Activated T-helper 1 cell treated with anti-CD3 and anti-CD28 coated beads, Interleukin-2, amount 50 U/mL, for 16 hours (primary cell): ENCODE results near the gene LIFR.

ENCODE experiments used
- DNase-seq, 2 donors: peaks; one replicate each; pipeline ENCODE4 v3.0.0-alpha.2; 2020; ENCODE audit warnings: low read depth in 1 of 2, low spot score in 1 of 2

LIFR gene

DNA sequence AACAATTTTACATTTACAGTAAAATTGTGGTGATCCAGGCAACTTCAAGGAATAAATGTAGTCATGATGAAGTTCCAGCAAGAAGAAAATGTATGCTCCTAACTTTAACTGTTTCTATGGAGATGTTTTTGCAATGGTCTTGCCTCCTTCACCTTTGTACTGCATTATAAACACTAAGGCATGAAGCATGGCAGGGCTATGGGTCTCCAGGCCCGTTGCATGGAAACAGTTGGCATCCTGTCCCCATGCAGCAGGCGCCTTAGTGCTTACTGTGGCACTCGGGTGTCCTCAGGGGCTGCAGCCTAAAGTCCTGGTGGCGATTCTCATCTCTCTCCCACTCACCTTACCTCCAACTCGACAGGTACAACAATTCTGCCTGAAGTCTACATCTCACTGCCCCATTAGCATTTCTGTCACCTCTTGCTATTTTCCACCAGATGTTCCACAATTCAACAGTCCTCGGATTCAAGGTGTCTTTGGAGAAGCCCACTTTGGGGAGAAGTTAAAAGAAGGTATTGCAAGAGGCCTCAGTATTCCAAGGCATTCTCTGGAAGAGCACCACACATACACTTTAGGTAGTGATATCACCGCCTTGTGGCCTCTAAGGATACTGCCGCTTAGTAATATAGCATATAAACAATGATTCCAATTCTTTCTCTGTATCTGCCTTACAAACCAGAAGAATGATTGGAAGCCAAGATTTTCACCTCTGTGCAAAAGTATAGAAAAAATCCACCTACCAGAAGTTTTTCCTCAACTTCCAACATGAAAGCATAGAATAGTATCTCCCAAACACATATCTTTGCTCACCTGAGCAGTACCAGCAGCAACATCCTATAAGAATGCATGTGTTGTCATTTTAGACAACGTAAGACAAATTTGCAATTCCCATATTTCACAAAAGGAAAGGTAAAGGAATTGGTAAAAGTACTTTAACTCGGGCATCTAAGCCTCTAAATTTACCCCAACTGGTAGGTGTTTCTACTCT is 5.1 kb downstream of the LIFR start:
- no peak for DNase-seq

DNA sequence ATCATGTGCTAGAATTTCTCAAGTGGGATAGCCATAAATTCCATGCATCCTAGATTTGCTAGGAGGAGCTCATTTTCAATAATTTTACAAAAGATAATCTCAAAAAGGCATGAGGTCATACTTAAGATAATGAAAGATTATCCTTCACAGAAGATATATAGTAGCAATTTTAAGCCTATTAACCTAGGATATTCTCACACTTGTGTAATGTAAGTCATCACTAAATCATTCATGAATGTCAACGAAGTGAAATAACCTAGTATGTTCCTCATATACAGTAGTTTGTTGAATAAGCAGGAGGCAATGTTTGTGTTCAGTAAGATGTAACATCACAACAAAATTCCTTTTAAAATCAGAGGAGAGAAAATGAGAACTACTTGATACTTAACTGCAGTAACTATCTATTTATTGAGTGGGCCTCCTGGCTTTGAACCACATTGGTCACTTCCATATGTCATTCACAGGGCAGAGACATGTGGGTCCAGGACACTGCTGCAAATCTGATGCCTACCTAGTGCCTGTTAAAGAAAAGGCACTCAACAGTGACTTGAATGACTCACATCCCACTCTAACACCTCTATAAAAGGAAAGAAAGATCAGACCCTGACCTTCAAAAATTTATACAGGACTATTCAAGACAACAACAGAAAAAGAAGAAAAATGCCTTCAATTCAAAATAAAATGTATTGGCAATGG is 8.2 kb downstream of the LIFR start:
- DNase-seq = no peak

DNA sequence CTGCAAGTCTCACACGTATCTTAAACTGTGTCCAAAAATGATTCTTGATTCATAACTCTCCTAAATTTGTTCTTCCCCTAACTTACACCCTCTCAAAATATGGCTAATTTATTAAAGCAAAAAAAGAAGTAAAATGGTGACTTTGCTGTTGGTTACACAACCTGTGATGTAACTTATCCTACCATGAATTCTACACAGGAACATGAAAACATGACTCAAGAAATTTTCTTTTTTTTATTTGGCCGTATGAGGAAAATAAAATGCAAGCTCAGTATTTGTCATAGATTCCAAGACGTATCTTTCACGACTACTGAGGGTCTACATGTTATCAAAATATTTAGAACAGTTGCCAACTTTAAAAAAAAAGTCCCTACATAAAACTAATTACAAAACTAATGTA is 9.2 kb downstream of the LIFR start:
- DNase-seq = no peak

DNA sequence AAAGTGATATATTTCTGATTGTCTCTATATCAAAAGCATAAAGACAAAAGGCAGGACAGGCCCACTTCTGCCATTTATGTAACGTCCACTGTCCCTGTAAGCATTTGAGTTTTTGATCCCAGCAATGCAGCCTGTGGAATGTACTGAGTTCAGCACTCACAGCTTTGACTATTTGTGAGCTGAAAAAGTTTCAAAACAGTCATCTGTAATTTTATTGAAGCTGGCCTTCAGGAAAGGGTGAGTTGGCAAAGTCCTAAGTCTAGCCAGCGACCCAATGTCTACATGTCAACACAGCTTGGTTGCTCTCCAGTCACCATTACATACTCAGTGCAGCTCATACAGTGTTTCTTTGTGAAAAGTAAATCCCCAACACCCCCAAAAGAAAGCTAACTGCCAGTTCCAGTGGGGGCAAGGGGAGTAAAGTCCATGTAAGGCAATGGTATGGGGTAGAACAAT is 9.7 kb downstream of the LIFR start:
- DNase-seq = no peak

GRCh38 chr5:38543886-38544285 is 12.6 kb downstream of the LIFR start:
- no peak for DNase-seq

DNA sequence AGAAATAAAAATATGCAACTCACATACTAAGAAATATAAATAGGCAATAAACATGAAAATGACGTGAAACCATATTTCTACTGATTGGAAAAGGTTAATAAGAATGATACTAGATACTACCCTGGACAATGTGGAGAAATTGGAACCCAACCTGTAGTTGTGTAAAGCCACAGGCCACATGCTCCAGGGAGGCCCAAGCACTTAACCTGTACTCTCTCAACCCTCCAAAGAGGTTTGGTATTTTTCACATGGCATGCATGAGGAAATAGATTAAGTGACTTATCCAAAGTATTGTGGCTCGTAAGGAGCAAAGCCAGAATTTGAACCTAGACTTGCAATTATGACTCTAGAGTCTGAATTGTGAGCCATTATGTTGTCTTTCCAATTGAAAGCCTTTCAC is 13.4 kb downstream of the LIFR start:
- no peak for DNase-seq

DNA sequence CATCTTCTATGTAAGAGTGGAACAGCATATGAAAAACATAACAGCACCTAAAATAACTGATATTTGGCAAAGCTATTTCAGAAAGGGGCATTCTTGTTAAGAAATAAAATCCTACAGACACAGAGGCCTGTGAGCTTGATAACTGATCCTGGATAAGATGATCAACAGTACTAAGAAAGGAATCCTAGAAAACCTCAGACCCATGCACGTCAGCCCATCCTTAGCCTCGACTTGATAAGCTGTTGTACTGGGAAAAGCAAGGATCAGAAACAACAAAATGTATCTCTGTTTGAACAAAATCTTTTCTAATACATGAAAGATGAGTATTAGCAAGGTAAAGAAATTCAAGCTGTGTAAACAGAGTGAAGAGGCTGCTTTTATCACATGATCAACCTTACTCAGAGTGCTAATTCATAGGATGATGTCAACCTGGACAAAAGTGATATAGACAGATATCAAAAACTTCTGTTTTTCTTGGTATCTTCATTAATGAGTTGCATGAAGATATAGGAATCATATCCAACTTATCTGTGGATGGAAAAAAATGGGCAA is 15.2 kb downstream of the LIFR start:
- DNase-seq = no peak

DNA sequence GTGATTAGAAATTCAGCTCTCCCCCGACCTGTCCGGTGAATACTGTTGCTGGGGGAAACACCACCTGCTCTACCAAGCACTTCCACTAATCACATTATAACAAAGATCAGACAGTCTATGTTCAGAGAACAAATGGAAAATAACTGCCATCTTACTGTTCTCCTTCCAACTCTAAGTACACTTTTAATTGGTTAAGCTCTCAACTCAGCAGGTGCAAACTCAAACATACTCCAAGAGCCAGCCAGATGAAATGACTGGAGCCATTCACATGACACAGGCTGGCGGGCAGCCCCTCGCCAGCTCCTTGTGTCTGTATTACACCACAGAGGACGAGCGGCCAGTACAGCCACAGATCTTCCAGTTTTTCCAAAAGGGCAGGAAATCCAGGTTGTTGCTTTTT is 16.1 kb downstream of the LIFR start:
- no peak for DNase-seq

- no peak for DNase-seq
Observed at GRCh38 chr5:38538161-38538560, 18.3 kb downstream of the LIFR start.

- DNase-seq = no peak
Observed at GRCh38 chr5:38537505-38537904, 18.9 kb downstream of the LIFR start.

- no peak for DNase-seq
Observed at GRCh38 chr5:38536968-38537367, 19.5 kb downstream of the LIFR start.

DNA sequence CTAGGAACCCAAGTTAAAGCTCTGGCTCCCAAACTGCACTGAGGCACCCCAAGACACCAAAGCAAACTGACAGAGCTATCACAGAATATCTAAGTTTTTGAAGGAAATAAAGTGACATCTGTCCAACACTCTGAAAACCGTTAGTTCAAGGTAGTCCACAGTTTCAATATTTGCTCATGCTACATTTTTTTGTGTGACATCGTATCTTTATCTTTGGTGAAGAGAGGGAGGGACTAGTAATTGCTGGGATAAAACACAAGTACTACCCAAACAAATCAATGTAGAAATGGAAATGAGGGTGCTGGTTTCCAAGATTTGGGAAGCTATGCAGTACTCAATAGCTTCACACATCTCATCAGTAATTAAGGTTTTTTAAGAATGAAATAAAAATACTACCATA is 20.6 kb downstream of the LIFR start:
- no peak for DNase-seq

GRCh38 chr5:38535248-38535750 is 21.1 kb downstream of the LIFR start:
- no peak for DNase-seq

DNA sequence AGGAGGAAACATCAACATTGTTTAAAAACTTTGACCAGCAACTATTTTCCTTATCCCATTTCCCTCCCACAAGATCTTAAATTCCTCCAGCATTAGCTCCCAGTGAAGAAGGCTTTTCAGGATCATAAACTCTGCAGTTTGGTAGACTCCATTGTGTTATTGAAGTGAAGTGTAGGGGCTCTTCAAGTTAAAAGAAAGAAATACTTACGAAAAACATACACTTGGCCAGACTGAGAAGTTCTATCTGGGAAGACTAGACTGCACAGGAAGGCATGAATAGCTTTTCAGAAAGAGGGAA is 22.3 kb downstream of the LIFR start:
- DNase-seq = no peak

GRCh38 chr5:38533286-38534155 is 22.9 kb downstream of the LIFR start:
- DNase-seq = no peak

DNA sequence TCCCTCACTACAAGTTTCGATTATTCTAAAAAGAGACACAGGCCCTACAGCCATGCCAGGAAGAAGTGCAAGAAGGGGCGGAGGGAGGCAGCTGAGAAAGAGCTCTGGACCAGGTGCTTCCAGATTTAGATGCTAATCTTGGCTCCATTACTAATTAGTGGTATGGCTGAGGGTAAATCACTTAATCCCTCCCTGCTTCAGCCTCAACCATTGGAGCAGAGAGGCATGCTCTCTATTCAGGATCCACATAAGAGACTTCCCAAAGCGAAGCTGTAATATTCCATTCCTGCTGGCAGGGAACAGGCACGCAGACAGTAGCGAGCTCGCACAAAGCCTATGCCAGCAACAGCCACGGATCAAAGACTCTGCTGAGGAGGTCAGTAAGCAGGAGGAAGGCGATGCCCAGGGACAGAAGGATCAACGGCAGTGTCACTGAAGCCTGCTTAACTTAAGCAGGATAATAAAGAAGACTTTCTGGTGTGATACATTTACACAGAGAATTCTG is 24.2 kb downstream of the LIFR start:
- no peak for DNase-seq

- DNase-seq = no peak
Observed at GRCh38 chr5:38531518-38531917, 24.9 kb downstream of the LIFR start.

- no peak for DNase-seq
Observed at GRCh38 chr5:38529955-38530646, 26.3 kb downstream of the LIFR start.

DNA sequence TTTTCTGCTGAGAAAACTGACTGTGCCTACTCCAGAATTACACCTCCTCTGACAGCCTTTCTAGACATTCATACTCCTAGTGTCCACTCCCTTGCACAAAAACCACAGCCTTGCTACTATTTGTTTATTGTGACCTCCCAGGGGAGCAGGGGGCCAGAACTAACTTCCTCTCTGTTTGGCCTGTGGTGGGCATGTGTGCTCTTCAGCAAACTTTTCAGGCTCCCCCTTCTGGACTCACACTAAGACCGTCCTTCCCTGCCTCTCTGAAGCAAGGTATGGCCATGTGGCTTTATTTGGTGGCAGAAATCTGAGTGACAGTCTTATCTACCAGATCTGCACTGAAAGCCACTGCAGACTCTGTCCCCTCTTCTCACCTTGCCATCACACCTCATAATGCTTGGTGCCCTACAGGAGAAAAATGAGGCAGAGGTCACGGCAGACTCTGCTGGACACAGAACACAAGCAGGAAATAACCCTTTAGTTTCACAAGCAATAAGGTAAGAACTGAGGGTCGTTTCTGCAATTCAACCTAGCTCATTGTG is 28.2 kb downstream of the LIFR start:
- DNase-seq = no peak

DNA sequence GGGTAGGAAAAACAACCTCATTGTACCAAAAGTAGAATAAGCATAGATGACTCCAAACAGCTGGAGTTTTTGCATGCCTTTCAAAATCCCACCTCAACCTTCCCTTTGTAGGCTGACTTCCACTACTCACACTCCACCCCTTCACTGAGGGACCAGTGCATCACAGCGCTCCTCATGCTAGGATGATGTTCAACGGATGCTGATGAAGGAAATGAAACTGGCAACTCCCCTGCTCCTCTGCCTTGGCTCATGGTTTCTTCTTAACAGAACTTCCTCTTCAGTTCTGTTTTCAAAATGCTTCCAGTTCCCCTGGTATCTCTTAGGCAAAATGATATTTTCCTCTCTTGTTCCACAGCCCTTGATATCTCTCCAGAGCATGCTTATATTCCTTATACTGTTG is 29.0 kb downstream of the LIFR start:
- no peak for DNase-seq
